B cell (primary cell): ENCODE data around the gene ZNF600.
"Not testable (repeated sequence)": the region's sequence is repeated elsewhere in the genome, so short reads cannot be mapped to it uniquely, and the experiment has no call there.

ENCODE experiments used
- CTCF ChIP-seq: fragments of 200-600 bp; IDR thresholded peaks from one replicate; pipeline ENCODE4 v1.8.0; 2022; ENCODE audit warnings: antibody characterized with exemption, mild to moderate bottlenecking
- EZH2 ChIP-seq: IDR thresholded peaks from 2 replicates; pipeline ENCODE4 v1.6.1; 2012; ENCODE audit warnings: borderline replicate concordance, low read depth, mild to moderate bottlenecking, moderate library complexity, low read length; ENCODE audit not compliant: insufficient read depth, poor library complexity, severe bottlenecking

DNA sequence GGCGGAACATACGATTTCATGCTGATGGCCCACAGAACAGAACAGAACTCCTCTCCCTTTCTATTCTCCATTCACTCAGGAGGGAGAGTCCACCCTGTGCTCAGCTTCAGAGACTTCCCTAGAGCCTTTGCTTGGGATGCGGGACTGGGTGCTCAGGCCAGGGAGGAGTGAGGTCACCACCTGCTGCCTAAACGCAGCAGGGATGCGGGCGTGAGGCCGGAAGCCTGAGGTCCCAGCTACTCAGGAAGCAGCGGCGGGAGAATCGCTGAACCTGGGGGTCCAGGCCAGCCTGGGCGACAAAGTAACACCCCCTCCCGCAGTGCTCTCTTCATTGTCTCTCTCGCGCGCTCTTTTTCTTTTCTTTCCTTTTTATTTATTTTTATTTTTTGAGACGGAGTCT is 60.5 kb downstream of the ZNF600 start:
- not testable (repeated sequence) for TF ChIP-seq CTCF, EZH2
